22Rv1 (cell line): ENCODE measurements around the gene KRTAP12-2.

Source experiments
- CTCF ChIP-seq: fragments of 450-650 bp; IDR thresholded peaks from 2 replicates; pipeline ENCODE4 v1.5.1; 2017; ENCODE audit warnings: mild to moderate bottlenecking
- ZFX ChIP-seq: fragments of 450-650 bp; IDR thresholded peaks from 2 replicates; pipeline ENCODE4 v1.6.1; 2017; ENCODE audit warnings: antibody characterized with exemption, borderline replicate concordance

- no peak for TF ChIP-seq CTCF
- TF ChIP-seq ZFX, result no peak
Observed at GRCh38 chr21:44649521-44650100, 17.1 kb downstream of the KRTAP12-2 start.
